Superior temporal gyrus (tissue), 1 donor: Measurements from ENCODE around the gene FAM24B.

ENCODE experiments used
- DNase-seq: peaks from one replicate; pipeline ENCODE4 v3.0.0-alpha.2; 2016; ENCODE audit errors: extremely low spot score

FAM24B gene

DNA sequence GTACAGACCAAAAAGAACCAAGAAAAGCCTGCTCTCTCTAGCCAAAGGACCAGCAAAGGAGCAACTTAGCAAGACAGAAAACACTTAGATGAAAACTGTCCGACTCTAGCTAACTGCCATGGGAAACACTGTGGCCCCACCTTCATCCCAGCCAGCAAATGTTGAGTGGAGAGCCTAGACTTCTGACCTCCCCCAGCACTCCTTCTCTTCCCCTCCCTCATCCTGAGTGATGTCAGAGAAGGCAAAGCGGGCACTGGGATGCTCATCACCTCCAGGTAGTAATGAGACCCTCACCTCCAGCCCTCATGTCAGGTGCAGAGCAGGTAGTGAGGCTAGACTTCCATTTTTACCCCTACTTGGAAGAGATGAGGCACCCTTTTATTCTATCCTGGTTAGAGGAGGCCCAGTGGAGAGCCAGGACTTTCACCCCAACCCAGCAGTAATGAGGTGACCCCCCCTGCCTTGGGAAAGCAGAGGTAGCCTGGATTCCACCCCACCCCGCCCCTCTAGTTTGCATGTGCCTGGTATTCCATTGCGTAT lies 50.6 kb downstream of the FAM24B start:
- no peak for DNase-seq

DNA sequence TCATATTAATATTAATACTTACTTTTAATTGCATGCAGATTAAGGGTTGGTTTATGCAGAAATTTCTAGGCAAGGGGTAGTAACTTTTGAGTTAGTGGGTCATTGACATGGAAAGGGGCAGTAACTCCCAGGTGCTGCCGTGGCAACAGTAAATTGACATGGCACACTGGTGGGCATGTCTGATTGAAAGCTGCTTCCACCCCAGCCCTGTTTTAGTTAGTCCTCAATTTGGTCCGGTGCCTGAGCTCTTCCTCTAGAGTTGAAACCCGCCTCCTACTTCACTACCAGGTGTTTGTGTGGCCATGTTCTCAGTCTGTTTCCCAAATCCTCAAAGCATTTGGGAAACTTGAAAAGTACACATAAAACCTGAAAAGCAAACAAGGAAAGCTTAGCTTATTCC lies 52.1 kb downstream of the FAM24B start:
- no peak for DNase-seq

DNA sequence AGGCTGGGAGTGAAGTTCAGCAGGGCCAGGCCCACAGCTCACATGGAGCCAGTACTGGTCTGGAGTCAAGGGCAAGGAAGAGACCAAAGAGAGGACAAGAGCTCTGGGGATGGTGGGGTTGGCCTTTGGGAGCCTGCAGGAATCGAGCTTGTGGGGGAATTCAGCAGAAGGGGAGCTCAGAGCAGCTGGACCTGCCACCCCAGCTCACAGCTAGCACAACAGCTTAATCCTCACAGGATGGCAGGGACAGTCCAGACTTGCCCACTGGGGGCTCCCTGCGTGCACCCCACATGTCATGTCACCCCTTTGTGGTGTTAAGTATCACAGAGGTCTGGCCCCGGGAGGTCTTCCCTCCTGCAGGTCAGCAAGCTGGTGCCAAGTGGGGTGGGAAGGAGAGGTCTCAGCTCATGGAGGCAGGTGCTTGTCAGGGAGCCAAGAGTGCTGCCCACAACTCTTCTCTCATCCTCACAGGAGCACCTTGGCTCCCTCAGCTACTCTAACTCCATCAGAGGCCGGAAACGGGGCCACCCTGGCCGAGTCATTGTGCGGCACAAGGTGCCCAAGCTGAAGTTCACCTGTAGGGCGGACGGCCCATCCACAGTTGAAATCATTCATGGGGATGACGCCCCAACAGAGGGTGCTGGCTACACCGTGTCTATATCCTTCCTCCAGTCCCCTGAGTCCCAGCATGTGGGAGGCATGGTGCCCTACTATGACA lies 56.2 kb downstream of the FAM24B start:
- DNase-seq, result no peak

DNA sequence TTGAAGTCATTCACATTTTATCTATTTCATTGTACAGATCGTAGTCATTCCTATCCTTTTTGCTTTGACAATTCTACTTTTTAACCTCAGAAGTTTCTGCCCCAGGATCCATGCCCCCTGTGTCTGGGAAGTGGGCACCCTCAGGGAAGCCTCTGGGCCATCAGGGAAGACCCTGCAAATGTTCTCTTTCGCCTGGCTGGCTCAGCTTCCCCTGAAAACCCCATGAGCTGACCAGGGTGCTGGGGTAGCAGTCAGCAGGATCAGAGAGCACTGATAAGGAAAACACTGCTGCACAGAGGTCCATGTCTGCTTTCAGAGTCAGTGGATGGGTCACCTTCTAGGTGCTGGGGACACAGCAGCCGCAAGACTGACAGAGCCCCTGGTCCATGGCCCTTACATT lies 57.6 kb downstream of the FAM24B start:
- DNase-seq, result no peak

DNA sequence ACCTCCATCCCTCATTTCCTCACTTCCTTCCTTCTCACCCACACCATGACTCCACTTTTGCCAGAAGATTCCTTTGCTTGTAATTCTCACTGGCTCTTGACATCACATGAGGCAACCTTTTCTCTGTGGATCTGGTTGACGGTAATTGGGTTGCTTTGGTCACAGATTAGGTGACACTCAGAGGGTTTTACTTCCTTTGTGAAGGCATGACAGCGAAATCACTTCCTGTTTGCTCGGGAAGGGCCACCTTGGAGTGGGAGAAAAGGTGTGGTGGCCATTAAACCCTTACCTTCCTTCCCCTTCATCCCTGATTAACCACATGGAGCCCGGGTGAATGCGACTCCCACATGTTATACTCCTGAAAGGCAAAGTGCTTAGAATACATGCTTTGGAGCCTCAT lies 63.9 kb downstream of the FAM24B start:
- DNase-seq, result no peak

DNA sequence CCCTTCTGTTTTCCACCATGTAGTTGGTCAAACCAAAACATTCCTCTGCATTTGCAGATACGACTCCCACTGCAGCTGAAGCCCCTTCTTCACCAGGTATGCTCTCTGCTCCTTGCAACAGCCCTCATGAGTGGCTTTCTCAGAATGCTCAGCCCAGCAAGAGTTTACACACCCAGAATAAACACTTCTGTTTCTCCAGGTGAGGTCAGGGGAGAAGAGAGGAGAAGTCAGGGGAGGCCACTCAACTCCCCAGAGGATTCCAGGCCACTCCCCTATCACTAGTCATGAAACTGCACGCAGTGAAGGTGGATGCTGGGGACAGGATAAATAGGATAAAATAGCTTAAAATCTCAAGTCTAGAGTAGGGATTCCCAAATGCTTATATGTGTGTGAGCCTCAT lies 64.9 kb downstream of the FAM24B start:
- no peak for DNase-seq

DNA sequence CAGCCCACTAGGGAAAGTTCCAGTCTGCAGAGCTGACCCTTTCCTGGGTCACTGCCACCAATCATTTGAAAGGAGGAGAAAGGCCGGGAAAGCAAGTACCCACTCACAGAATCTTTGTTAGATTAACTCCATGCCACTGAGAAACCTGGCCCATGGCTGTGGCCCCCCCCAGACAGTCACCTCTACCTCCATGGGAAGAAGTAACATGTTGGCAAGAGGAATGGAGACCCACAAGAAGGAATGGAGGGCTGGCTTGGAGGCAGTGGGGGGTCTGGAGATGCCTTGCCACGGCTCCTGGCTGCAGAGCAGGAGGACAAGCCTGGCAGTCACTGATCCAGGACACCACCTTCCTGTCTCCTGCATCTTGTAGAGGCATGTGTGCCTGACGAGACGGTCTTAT lies 66.6 kb downstream of the FAM24B start:
- no peak for DNase-seq

DNA sequence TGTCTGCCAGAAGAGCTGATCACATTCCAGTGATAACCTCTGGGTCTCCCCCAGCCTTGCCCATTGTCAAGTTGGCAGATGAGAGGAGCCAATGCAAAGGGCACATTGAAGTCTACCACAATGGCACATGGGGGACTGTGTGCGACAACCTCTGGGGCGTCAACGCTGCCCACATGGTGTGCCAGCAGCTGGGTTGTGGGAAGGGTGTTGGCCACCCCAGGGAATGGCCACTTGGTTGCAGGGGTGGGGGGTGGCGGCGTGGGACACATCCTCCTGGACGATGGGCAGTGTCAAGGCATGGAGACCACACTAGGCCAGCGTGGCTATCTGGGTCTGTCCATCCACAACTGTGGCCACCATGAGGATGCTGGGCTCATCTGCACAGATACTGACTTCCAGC lies 77.1 kb downstream of the FAM24B start:
- no peak for DNase-seq
